Breast epithelium (tissue), 4 donors: ENCODE results near the gene CDKL2. TPM values are rescaled to one million over a fixed set of nuclear protein-coding genes. Genes with fewer than 3 reads are reported as not detected.
A peak's percentile ranks its signal among the peaks of the same experiment; 100 is the strongest.
"Not testable (repeated sequence)": the region's sequence is repeated elsewhere in the genome, so short reads cannot be mapped to it uniquely, and the experiment has no call there.

Experiments used
- DNase-seq, 2 donors: peaks; one replicate each; pipeline ENCODE4 v3.0.0-alpha.2; 2019; ENCODE audit warnings: low spot score in 2 of 2
- H3K27ac ChIP-seq, 2 donors: fragments of 200-600 bp; sonication (generic) in 1 of 2; one replicate each; pipeline ENCODE4 v1.5.1; 2016 to 2019; ENCODE audit warnings: mild to moderate bottlenecking in 1 of 2
- H3K27me3 ChIP-seq, 2 donors: fragments of 200-600 bp; sonication (generic) in 1 of 2; one replicate each; pipeline versions ENCODE4 v1.5.1 to v1.6.0; 2017 to 2019; ENCODE audit warnings: control low read depth in 1 of 2, mild to moderate bottlenecking in 1 of 2
- H3K36me3 ChIP-seq: fragments of 200-600 bp; one replicate; pipeline ENCODE4 v1.5.1; 2019
- H3K4me1 ChIP-seq, 2 donors: fragments of 200-600 bp; sonication (generic); one replicate each; pipeline ENCODE4 v1.5.1; 2016 to 2019; ENCODE audit warnings: control low read depth in 1 of 2
- H3K4me3 ChIP-seq, 3 donors: fragments of 200-600 bp; sonication (generic); 1 replicate in 2 of 3; 2 replicates in 1 of 3; pipeline ENCODE4 v1.5.1; 2016 to 2019; ENCODE audit warnings: mild to moderate bottlenecking in 3 of 3, moderate library complexity in 2 of 3
- H3K9me3 ChIP-seq, 2 donors: fragments of 200-600 bp; sonication (generic) in 1 of 2; one replicate each; pipeline ENCODE4 v1.5.1; 2016 to 2019; ENCODE audit warnings: control low read depth in 1 of 2
- CTCF ChIP-seq, 3 donors: fragments of 450-650 bp; IDR thresholded peaks; one replicate each; pipeline ENCODE4 v1.5.1; 2016 to 2017; ENCODE audit warnings: antibody characterized with exemption in 3 of 3, mild to moderate bottlenecking in 3 of 3, moderate library complexity in 3 of 3
- POLR2A ChIP-seq: fragments of 450-650 bp; IDR thresholded peaks from one replicate; pipeline ENCODE4 v1.6.1; 2016; ENCODE audit warnings: antibody characterized with exemption, mild to moderate bottlenecking, moderate library complexity
- POLR2AphosphoS5 ChIP-seq, 3 donors: sonication (generic); formaldehyde crosslinking; IDR thresholded peaks; one replicate each; pipeline ENCODE4 v1.6.1; 2017; ENCODE audit warnings: antibody characterized with exemption in 3 of 3
- intact Hi-C: fragments of 100-400 bp; cut with DNase I; formaldehyde crosslinking; loops from one replicate; pipeline ENCODE4 v1.15.1; 2023; ENCODE audit warnings: low total_unique reads
- total RNA-seq, 3 donors: library from RNA; depleted of rRNA; stranded (reverse); fragments of >200 nt; gene quantifications; one replicate each; pipeline ENCODE4 v1.1.0, GENCODE V29; 2016

Gene CDKL2
- total RNA-seq, 3 donors from 2014 or later = 0.16 to 2.3 (median 1.6) TPM

DNA sequence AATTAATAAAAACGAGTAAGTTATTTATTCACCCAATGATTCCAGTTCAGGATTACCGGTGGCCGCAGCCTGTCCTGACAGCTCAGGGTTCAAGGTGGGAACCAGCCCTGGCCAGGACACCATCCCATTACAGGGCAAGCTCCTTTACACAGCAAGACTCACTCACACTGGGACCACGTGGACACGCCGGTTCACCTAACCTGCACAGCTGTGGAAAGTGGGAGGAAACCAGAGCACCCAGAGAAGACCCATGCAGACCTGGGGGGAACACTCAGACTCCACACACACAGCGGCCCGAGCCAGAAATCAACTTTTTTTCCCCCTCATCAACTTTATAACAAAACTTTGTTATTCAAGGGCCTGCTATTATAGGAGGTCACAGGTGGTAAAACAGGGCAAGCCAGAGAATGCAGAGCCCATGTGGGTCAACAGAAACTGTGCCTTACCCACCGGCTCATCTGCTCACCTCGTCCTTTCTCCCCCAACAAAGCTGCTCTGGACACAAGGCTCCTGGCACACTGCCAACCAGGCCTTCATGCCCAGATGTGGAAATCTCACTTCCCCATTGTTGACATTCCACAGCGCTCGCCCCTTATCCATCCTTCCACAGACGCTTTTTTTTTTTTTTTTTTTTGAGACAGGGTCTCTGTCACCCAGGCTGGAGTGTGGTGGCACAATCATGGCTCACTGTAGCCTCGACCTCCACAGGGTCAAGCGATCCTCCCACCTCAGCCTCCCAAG is 82.5 kb downstream of the CDKL2 start:
- H3K9me3 ChIP-seq = no peaks in the 10 kb centered on the region
- no peak overlapping the region for H3K4me3 ChIP-seq
- TF ChIP-seq CTCF (IDR thresholded peaks at IDR 0.05) = no peak
- no peak for TF ChIP-seq POLR2AphosphoS5 (IDR thresholded peaks at IDR 0.05)
- TF ChIP-seq POLR2A = no peak
- H3K4me1 ChIP-seq = no peaks in the 10 kb centered on the region
- intact Hi-C loops = no loop called here
- peak in 1 of 2 donors; percentile 21 for DNase-seq
- no peaks in the 10 kb centered on the region for H3K27me3 ChIP-seq
- H3K27ac ChIP-seq = no peak overlapping the region
- no peaks in the 10 kb centered on the region for H3K36me3 ChIP-seq

GRCh38 chr4:75545526-75545925 is 84.8 kb downstream of the CDKL2 start:
- H3K4me1 ChIP-seq = no peaks in the 10 kb centered on the region
- DNase-seq = no peak
- TF ChIP-seq CTCF (IDR thresholded peaks at IDR 0.05) = no peak
- TF ChIP-seq POLR2AphosphoS5 (IDR thresholded peaks at IDR 0.05) = no peak
- no peak for TF ChIP-seq POLR2A
- no peaks in the 10 kb centered on the region for H3K9me3 ChIP-seq
- intact Hi-C loops = no loop called here
- H3K27me3 ChIP-seq = no peaks in the 10 kb centered on the region
- no peaks in the 10 kb centered on the region for H3K36me3 ChIP-seq
- no peak overlapping the region for H3K4me3 ChIP-seq
- peak overlapping the region in 1 of 2 donors; percentile 14 for H3K27ac ChIP-seq

GRCh38 chr4:75544870-75545269 is 85.5 kb downstream of the CDKL2 start:
- TF ChIP-seq CTCF (IDR thresholded peaks at IDR 0.05) (no peak), POLR2A (no peak), POLR2AphosphoS5 (IDR thresholded peaks at IDR 0.05) (no peak)
- DNase-seq = no peak

DNA sequence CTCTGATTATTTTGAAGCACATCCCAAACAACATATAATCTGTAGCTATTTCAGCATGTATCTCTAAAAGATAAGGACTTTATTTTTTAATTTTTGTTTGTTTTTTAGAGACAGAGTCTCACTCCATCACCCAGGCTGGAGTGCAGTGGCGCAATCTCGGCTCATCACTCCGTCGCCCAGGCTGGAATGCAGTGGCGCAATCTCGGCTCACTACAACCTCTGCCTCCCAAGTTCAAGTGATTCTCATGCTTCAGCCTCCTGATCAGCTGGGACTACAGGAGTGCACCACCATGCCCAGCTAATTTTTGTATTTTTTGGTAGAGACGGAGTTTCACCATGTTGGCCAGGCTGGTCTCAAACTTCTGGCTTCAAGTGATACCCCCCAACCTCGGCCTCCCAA is 86.1 kb downstream of the CDKL2 start:
- H3K27ac ChIP-seq, H3K27me3 ChIP-seq, H3K4me3 ChIP-seq, H3K9me3 ChIP-seq, intact Hi-C loops, H3K36me3 ChIP-seq, H3K4me1 ChIP-seq, DNase-seq: not testable (repeated sequence)

More at GRCh38 chr4:75544870-75545269, 85.5 kb downstream of the CDKL2 start:
- no peak overlapping the region for H3K27ac ChIP-seq
- intact Hi-C loops = no loop called here
- no peaks in the 10 kb centered on the region for H3K4me1 ChIP-seq
- no peaks in the 10 kb centered on the region for H3K36me3 ChIP-seq
- H3K27me3 ChIP-seq = no peaks in the 10 kb centered on the region
- H3K9me3 ChIP-seq = no peaks in the 10 kb centered on the region
- H3K4me3 ChIP-seq = no peak overlapping the region

GRCh38 chr4:75542824-75543223 is 87.5 kb downstream of the CDKL2 start:
- TF ChIP-seq POLR2A = no peak
- no peak for TF ChIP-seq POLR2AphosphoS5 (IDR thresholded peaks at IDR 0.05)
- no peak for TF ChIP-seq CTCF (IDR thresholded peaks at IDR 0.05)
- intact Hi-C loops = no loop called here
- Histone ChIP-seq H3K36me3 (no peaks in the 10 kb centered on the region), H3K4me1 (no peaks in the 10 kb centered on the region), H3K27me3 (no peaks in the 10 kb centered on the region), H3K9me3 (no peaks in the 10 kb centered on the region), H3K4me3 (no peak overlapping the region), H3K27ac (no peak overlapping the region)
- DNase-seq = no peak

DNA sequence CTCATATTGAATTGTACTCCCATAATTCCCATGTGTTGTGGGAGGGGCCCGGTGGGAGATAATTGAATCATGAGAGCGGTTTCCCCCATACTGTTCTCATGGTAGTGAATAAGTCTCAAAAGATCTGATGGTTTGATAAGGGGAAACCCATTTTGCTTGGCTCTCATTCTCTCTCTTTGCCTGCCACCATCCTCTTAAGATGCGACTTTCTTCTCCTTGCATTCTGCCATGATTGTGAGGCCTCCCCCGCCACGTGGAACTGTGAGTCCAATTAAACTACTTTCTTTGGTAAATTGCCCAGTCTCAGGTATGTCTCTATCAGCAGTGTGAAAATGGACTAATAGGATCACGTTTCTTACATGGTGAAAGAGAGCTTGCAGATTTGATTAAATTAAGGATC is 93.0 kb downstream of the CDKL2 start:
- H3K36me3 ChIP-seq, DNase-seq, H3K27me3 ChIP-seq, H3K27ac ChIP-seq, H3K4me3 ChIP-seq, intact Hi-C loops, H3K4me1 ChIP-seq: not testable (repeated sequence)
- H3K9me3 ChIP-seq = peaks cover 3 to 14% of the 10 kb centered on the region in 2 donors

GRCh38 chr4:75533926-75534325 is 96.4 kb downstream of the CDKL2 start:
- H3K27ac ChIP-seq, H3K4me1 ChIP-seq, H3K27me3 ChIP-seq, H3K36me3 ChIP-seq, DNase-seq, intact Hi-C loops, H3K4me3 ChIP-seq: not testable (repeated sequence)
- peaks cover 3 to 19% of the 10 kb centered on the region in 2 donors for H3K9me3 ChIP-seq

DNA sequence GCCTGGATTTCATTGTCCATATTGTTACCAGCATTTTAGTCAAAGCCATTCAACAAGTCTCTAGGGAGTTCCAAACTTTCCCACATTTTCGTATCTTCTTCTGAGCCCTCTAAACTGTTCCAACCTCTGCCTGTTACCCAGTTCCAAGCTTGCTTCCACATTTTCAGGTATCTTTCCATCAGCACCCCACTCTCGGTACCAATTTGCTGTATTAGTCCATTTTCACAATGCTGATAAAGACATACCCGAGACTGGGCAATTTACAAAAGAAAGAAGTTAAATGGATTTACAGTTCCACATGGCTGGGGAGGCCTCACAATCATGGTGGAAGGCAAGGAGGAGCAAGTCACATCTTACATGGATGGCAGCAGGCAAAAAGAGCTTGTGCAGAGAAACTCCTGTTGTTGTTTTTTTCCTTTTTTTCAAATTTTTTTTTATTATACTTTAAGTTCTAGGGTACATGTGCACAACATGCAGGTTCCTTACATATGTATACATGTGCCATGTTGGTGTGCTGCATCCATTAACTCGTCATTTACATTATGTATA is 96.9 kb downstream of the CDKL2 start:
- H3K36me3 ChIP-seq, H3K4me1 ChIP-seq, intact Hi-C loops, H3K4me3 ChIP-seq, H3K27ac ChIP-seq, H3K27me3 ChIP-seq, DNase-seq: not testable (repeated sequence)
- H3K9me3 ChIP-seq = peaks cover 3 to 19% of the 10 kb centered on the region in 2 donors

DNA sequence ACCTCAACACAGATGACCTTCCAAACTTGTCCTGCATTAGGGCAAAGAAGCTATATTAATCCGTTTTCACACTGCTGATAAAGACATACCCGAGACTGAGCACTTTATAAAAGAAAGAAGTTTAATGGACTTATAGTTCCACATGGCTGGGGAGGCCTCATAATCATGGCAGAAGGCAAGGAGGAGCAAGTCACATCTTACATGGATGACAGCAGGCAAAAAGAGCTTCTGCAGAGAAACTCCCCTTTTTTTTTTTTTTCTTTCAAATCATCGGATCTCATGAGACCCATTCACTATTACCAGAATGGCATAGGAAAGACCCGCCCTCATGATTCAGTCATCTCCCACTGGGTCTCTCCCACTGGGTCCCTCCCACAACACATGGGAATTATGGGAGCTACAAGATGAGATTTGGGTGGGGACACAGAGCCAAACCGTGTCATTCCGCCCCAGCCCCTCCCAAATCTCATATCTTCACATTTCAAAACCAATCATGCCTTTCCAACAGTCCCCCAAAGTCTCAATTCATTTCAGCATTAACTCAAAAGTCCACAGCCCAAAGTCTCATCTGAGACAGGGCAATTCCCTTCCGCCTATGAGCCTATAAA is 98.7 kb downstream of the CDKL2 start:
- H3K4me3 ChIP-seq, H3K27me3 ChIP-seq, DNase-seq, H3K36me3 ChIP-seq, intact Hi-C loops, H3K27ac ChIP-seq, H3K4me1 ChIP-seq: not testable (repeated sequence)
- H3K9me3 ChIP-seq = peaks cover 3 to 19% of the 10 kb centered on the region in 2 donors
